ENCODE results near the gene POLA2.
"Not testable (repeated sequence)": the region's sequence is repeated elsewhere in the genome, so short reads cannot be mapped to it uniquely, and the experiment has no call there.

The POLA2 gene

GRCh38 chr11:65261591-65262380, at the start of gene POLA2:
Gene POLA2 (plus strand): TSS chr11:65261962. CDS start chr11:65262293, 331 bp downstream.
- peak; percentile 90 for DNase-seq (ENCODE audit: low read depth)

- no peak for DNase-seq (ENCODE audit: low read depth)
These were observed 49.4 kb upstream of the POLA2 start for GRCh38 chr11:65212226-65212801.

- no peak for DNase-seq (ENCODE audit: low read depth)
These were observed 48.2 kb upstream of the POLA2 start for GRCh38 chr11:65213322-65214211.

- DNase-seq (ENCODE audit: low read depth), result no peak
These were observed 47.4 kb upstream of the POLA2 start for GRCh38 chr11:65214212-65214845.

- no peak for DNase-seq (ENCODE audit: low read depth)
These were observed 46.2 kb upstream of the POLA2 start for GRCh38 chr11:65215441-65216076.

- no peak for DNase-seq (ENCODE audit: low read depth)
These were observed 44.9 kb upstream of the POLA2 start for GRCh38 chr11:65216830-65217229.

GRCh38 chr11:65217441-65218423, 44.0 kb upstream of the POLA2 start:
- DNase-seq (ENCODE audit: low read depth), result no peak

GRCh38 chr11:65218446-65218845, 43.3 kb upstream of the POLA2 start:
- no peak for DNase-seq (ENCODE audit: low read depth)

GRCh38 chr11:65219930-65220213, 41.9 kb upstream of the POLA2 start:
- no peak for DNase-seq (ENCODE audit: low read depth)

GRCh38 chr11:65221026-65221425, 40.7 kb upstream of the POLA2 start:
- no peak for DNase-seq (ENCODE audit: low read depth)

GRCh38 chr11:65223011-65223410, 38.8 kb upstream of the POLA2 start:
- no peak for DNase-seq (ENCODE audit: low read depth)

- peak; percentile 18 for DNase-seq (ENCODE audit: low read depth)
These were observed 36.9 kb upstream of the POLA2 start for GRCh38 chr11:65224930-65225278.

GRCh38 chr11:65225279-65226102, 36.3 kb upstream of the POLA2 start:
- no peak for DNase-seq (ENCODE audit: low read depth)

- no peak for DNase-seq (ENCODE audit: low read depth)
These were observed 35.7 kb upstream of the POLA2 start for GRCh38 chr11:65226103-65226442.

GRCh38 chr11:65227879-65228278, 33.9 kb upstream of the POLA2 start:
- DNase-seq (ENCODE audit: low read depth), result no peak

GRCh38 chr11:65236194-65237059, 25.3 kb upstream of the POLA2 start:
- DNase-seq (ENCODE audit: low read depth), result no peak

- not testable (repeated sequence) for DNase-seq (ENCODE audit: low read depth)
These were observed 23.5 kb upstream of the POLA2 start for GRCh38 chr11:65238302-65238701.

- DNase-seq (ENCODE audit: low read depth), result no peak
These were observed 20.6 kb upstream of the POLA2 start for GRCh38 chr11:65241134-65241533.

- no peak for DNase-seq (ENCODE audit: low read depth)
These were observed 20.1 kb upstream of the POLA2 start for GRCh38 chr11:65241692-65242091.
